Measurements from ENCODE around the gene RASSF3. TPM values are rescaled to one million over a fixed set of nuclear protein-coding genes. Genes with fewer than 3 reads are reported as not detected.

The RASSF3 gene
- total RNA-seq, 1 experiment from 2014 or later: 13.4 TPM

DNA sequence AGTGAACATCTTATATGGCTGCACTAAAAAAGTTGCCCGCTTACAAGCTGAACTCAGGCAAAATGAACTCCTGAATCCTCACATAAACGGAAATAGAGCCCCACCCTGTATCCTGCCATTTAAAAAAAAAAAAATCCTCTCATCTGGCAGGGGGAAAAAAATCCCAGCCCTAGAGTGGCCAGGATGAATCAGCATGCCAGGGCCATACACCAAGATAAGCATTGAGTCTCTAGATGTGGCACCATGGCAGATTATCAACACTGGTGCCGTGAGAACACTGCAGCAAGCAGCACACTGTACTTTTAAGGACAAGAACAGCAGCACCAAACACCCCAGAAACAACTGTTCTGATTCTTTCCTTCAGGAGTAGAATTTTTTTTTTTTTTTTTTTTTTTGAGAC is 65.5 kb downstream of the RASSF3 start:
- Histone ChIP-seq H3K9me3 (ENCODE audit: low read length) (no peaks in the 10 kb centered on the region), H3K36me3 (ENCODE audit: low read depth, low read length) (no peaks in the 10 kb centered on the region), H4K20me1 (ENCODE audit: low read length) (no peaks in the 10 kb centered on the region), H3K4me2 (ENCODE audit: low read length) (peak overlapping the region; percentile 29), H3K27me3 (ENCODE audit: low read length) (no peaks in the 10 kb centered on the region), H3K9ac (ENCODE audit: low read length) (no peak overlapping the region), H3K4me3 (ENCODE audit: low read length) (no peak overlapping the region), H3K9me2 (replicated peaks; ENCODE audit: low read length) (no peaks in the 10 kb centered on the region), H3K4me1 (ENCODE audit: insufficient read depth, low read length) (peaks cover 56% of the 10 kb centered on the region), H3F3A (ENCODE audit: low read length, unreplicated experiment) (peaks cover 3% of the 10 kb centered on the region), H2AFZ (ENCODE audit: low read length) (no peak overlapping the region), H3K79me2 (ENCODE audit: low read length) (peaks cover 19% of the 10 kb centered on the region), H3K27ac (ENCODE audit: low read length) (no peak overlapping the region)
- ATAC-seq (no peak), DNase-seq (peak; percentile 30)
- CTCF ChIA-PET: no interaction called here
- BruUV-seq (replicated peaks): no TSS peak
- intact Hi-C loops (cut with micrococcal nuclease): no loop called here
- POLR2A ChIA-PET (ENCODE audit: unreplicated experiment): no interaction called here
- TF ChIP-seq EZH2phosphoT487 (IDR thresholded peaks at IDR 0.05; ENCODE audit: borderline replicate concordance, low read length) (no peak), EZH2 (IDR thresholded peaks at IDR 0.05; ENCODE audit: low read length, unreplicated experiment) (no peak)
- TF ChIP-seq, protein P1, sequence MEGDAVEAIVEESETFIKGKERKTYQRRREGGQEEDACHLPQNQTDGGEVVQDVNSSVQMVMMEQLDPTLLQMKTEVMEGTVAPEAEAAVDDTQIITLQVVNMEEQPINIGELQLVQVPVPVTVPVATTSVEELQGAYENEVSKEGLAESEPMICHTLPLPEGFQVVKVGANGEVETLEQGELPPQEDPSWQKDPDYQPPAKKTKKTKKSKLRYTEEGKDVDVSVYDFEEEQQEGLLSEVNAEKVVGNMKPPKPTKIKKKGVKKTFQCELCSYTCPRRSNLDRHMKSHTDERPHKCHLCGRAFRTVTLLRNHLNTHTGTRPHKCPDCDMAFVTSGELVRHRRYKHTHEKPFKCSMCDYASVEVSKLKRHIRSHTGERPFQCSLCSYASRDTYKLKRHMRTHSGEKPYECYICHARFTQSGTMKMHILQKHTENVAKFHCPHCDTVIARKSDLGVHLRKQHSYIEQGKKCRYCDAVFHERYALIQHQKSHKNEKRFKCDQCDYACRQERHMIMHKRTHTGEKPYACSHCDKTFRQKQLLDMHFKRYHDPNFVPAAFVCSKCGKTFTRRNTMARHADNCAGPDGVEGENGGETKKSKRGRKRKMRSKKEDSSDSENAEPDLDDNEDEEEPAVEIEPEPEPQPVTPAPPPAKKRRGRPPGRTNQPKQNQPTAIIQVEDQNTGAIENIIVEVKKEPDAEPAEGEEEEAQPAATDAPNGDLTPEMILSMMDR (conservative IDR thresholded peaks at IDR 0.05; ENCODE audit: low read depth, low read length): no peak

DNA sequence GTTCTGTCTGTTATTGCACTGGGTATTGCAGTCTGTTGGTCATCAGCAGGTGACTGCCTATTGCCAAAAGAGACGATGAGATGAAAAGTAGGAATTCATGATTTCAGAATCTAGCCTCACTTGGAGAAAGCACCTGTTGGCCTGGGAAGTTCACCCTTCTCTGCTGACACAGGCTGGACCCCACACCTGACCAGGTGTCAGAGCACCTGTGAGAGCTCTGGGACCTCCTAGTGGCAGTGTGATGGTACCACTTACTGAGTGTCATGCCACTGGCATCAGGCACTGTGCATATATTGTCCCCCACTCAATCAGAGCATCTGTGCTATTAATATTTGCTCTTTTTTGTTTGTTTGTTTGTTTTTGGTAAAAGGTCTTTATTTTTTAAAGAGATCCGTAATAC is 68.0 kb downstream of the RASSF3 start:
- DNase-seq: peak; percentile 30
- intact Hi-C loops (cut with micrococcal nuclease): loop anchor here (2.0 kb wide), 1 partner anchor 53 kb away; no protein-coding TSS in a partner anchor
- CTCF ChIA-PET: no interaction called here
- BruUV-seq (replicated peaks): no TSS peak
- TF ChIP-seq EZH2 (IDR thresholded peaks at IDR 0.05; ENCODE audit: low read length, unreplicated experiment) (no peak), EZH2phosphoT487 (IDR thresholded peaks at IDR 0.05; ENCODE audit: borderline replicate concordance, low read length) (no peak)
- TF ChIP-seq, protein P1 (conservative IDR thresholded peaks at IDR 0.05; ENCODE audit: low read depth, low read length): peak; percentile 54
- Histone ChIP-seq H3K9me2 (replicated peaks; ENCODE audit: low read length) (no peaks in the 10 kb centered on the region), H3K4me3 (ENCODE audit: low read length) (no peak overlapping the region), H3K4me2 (ENCODE audit: low read length) (no peak overlapping the region), H3K9me3 (ENCODE audit: low read length) (no peaks in the 10 kb centered on the region), H3F3A (ENCODE audit: low read length, unreplicated experiment) (peaks cover 3% of the 10 kb centered on the region), H3K36me3 (ENCODE audit: low read depth, low read length) (no peaks in the 10 kb centered on the region), H3K4me1 (ENCODE audit: insufficient read depth, low read length) (peaks cover 44% of the 10 kb centered on the region), H2AFZ (ENCODE audit: low read length) (no peak overlapping the region), H4K20me1 (ENCODE audit: low read length) (no peaks in the 10 kb centered on the region), H3K27me3 (ENCODE audit: low read length) (no peaks in the 10 kb centered on the region), H3K79me2 (ENCODE audit: low read length) (peaks cover 33% of the 10 kb centered on the region), H3K9ac (ENCODE audit: low read length) (no peak overlapping the region), H3K27ac (ENCODE audit: low read length) (no peak overlapping the region)
- no peak for ATAC-seq
- POLR2A ChIA-PET (ENCODE audit: unreplicated experiment): no interaction called here

DNA sequence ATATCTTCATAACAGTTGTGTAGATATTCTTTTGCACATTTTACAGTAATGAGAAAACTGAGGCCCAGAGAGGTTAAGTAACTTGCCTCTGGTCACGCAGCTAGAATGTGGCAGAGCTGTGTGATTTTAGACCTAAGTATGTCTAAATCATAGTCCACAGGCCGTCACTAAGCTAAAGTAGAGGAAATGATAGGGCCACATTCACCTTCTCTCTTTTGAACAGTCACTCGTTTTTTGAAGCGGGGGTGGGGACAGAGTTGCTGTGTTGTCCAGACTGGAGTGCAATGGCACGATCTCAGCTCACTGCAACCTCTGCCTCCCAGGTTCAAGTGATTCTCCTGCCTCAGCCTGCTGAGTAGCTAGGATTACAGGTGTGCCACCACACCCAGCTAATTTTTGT is 68.5 kb downstream of the RASSF3 start:
- TF ChIP-seq EZH2 (IDR thresholded peaks at IDR 0.05; ENCODE audit: low read length, unreplicated experiment): no peak
- no peak for TF ChIP-seq EZH2phosphoT487 (IDR thresholded peaks at IDR 0.05; ENCODE audit: borderline replicate concordance, low read length)
- TF ChIP-seq, protein P1 (conservative IDR thresholded peaks at IDR 0.05; ENCODE audit: low read depth, low read length): no peak
- Histone ChIP-seq H3K9me2 (replicated peaks; ENCODE audit: low read length) (no peaks in the 10 kb centered on the region), H3K36me3 (ENCODE audit: low read depth, low read length) (no peaks in the 10 kb centered on the region), H3K9ac (ENCODE audit: low read length) (peak overlapping the region; percentile 65), H3K27me3 (ENCODE audit: low read length) (no peaks in the 10 kb centered on the region), H3K4me1 (ENCODE audit: insufficient read depth, low read length) (peaks cover 44% of the 10 kb centered on the region), H3K9me3 (ENCODE audit: low read length) (no peaks in the 10 kb centered on the region), H3K27ac (ENCODE audit: low read length) (peak overlapping the region; percentile 93), H3K79me2 (ENCODE audit: low read length) (peaks cover 38% of the 10 kb centered on the region), H2AFZ (ENCODE audit: low read length) (no peak overlapping the region), H3K4me2 (ENCODE audit: low read length) (peak overlapping the region; percentile 88), H4K20me1 (ENCODE audit: low read length) (no peaks in the 10 kb centered on the region), H3F3A (ENCODE audit: low read length, unreplicated experiment) (peaks cover 3% of the 10 kb centered on the region), H3K4me3 (ENCODE audit: low read length) (peak overlapping the region; percentile 65)
- CTCF ChIA-PET: no interaction called here
- BruUV-seq (replicated peaks): no TSS peak
- POLR2A ChIA-PET (ENCODE audit: unreplicated experiment): no interaction called here
- intact Hi-C loops (cut with micrococcal nuclease): loop anchor here (1.0 to 2.0 kb wide), 3 partner anchors 13 to 54 kb away; no protein-coding TSS in a partner anchor
- no peak for ATAC-seq
- no peak for DNase-seq
